GM21717 (cell line): ENCODE results near the gene TMED3.

Source experiments
- ATAC-seq: cut with Tn5 transposase; IDR thresholded peaks from one replicate; pipeline ENCODE4 v1.9.1; 2021; ENCODE audit warnings: mild to moderate bottlenecking, moderate library complexity; ENCODE audit not compliant: unreplicated experiment

Gene TMED3

DNA sequence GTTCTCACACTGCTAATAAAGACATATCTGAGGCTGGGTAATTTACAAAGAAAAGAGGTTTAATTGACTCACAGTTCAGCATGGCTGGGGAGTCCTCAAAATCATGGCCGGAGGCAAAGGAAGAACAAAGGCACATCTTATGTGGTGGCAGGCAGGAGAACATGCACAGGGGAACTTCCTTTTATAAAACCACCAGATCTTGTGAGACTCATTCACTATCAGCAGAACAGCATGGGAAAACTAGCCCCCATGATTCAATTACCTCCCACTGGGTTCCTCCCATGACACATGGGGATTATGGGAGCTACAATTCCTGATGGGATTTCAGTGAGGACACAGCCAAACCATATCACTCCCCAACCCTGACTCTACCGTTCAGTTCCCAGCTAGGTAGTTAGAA is 61.5 kb downstream of the TMED3 start:
- no peak for ATAC-seq
